GM12873 (cell line): ENCODE data around the gene SNRNP27.

Experiments
- TF ChIP-seq, protein P1 (sequence below): IDR thresholded peaks from 2 replicates; pipeline ENCODE4 v1.5.1; 2012; ENCODE audit warnings: low read depth, mild to moderate bottlenecking, moderate library complexity, low read length, control low read depth; ENCODE audit not compliant: insufficient read depth; ENCODE audit errors: missing control alignments

SNRNP27 gene

GRCh38 chr2:69948963-69949645 lies 55.3 kb downstream of the SNRNP27 start:
- TF ChIP-seq, protein P1, sequence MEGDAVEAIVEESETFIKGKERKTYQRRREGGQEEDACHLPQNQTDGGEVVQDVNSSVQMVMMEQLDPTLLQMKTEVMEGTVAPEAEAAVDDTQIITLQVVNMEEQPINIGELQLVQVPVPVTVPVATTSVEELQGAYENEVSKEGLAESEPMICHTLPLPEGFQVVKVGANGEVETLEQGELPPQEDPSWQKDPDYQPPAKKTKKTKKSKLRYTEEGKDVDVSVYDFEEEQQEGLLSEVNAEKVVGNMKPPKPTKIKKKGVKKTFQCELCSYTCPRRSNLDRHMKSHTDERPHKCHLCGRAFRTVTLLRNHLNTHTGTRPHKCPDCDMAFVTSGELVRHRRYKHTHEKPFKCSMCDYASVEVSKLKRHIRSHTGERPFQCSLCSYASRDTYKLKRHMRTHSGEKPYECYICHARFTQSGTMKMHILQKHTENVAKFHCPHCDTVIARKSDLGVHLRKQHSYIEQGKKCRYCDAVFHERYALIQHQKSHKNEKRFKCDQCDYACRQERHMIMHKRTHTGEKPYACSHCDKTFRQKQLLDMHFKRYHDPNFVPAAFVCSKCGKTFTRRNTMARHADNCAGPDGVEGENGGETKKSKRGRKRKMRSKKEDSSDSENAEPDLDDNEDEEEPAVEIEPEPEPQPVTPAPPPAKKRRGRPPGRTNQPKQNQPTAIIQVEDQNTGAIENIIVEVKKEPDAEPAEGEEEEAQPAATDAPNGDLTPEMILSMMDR, result no peak

DNA sequence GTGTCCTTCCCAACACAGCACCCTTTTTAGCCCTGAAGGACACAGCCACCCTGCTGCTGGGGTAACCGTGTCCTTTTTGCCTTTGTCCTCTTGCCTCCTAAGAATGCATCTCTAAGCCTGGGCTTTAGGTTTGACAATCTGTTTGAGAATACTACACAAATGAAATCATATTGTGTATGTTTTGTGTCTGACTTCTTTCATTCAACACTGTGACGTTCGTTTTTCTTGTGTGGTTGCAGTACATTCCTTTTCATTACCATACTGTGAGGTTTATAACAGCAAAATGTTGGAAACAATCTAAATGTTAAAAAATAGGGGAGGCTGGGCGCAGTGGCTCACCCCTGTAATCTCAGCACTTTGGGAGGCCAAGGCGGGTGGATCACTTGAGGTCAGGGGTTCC lies 56.5 kb downstream of the SNRNP27 start:
- TF ChIP-seq, protein P1, result no peak

DNA sequence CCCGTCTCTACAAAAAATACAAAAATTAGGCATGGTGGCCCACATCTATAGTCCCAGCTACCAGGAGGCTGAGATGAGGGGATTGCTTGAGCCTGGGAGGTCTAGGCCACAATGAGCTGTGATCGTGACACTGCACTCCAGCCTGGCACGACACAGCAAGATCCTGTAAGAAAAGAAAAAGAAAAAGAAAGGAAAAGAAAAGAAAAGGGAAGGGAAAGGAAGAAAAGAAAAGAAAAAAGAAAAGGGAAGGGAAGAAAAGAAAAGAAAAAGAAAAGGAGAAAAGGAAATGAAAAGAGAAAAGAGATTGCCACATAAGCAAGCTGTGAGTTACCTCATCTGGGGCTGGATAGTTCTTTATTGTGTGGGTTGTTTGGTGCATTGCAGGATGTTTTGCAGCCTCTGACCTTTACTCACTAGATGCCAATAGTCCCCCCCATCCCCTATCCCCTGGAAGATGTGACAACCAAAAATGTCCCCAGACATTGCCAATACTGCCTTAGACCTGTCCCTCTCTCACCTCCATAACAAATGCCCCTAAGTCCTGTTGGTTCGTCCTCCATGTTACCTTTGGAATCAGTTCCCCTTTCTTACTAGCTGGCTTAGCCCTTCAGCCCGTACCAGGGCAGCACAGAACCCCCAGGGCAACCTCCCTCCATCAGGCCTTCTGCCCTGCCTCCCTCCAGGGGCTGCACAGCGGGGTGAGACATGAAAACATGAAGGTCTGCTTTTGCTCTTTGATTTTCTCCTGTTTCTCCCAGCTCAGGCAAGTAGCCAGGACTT lies 58.8 kb downstream of the SNRNP27 start:
- TF ChIP-seq, protein P1, result no peak

GRCh38 chr2:69954084-69954483 lies 60.3 kb downstream of the SNRNP27 start:
- TF ChIP-seq, protein P1, result no peak
